ENCODE data around the gene LRP1B.
"Not testable (repeated sequence)": the region's sequence is repeated elsewhere in the genome, so short reads cannot be mapped to it uniquely, and the experiment has no call there.

The LRP1B gene

GRCh38 chr2:140354544-140354943 lies 1776.3 kb downstream of the LRP1B start:
- TF ChIP-seq CTCF (IDR thresholded peaks at IDR 0.05; ENCODE audit: low read depth, low read length, missing control alignments) = no peak
- no peak for DNase-seq (ENCODE audit: extremely low read depth, low read depth)
- H3K4me3 ChIP-seq (replicated peaks; ENCODE audit: low read depth, low read length) = no peak overlapping the region

GRCh38 chr2:140353541-140353940 lies 1777.3 kb downstream of the LRP1B start:
- no peak for DNase-seq (ENCODE audit: extremely low read depth, low read depth)
- H3K4me3 ChIP-seq (replicated peaks; ENCODE audit: low read depth, low read length) = no peak overlapping the region
- no peak for TF ChIP-seq CTCF (IDR thresholded peaks at IDR 0.05; ENCODE audit: low read depth, low read length, missing control alignments)

GRCh38 chr2:140351692-140352091 lies 1779.1 kb downstream of the LRP1B start:
- H3K4me3 ChIP-seq (replicated peaks; ENCODE audit: low read depth, low read length) = no peak overlapping the region
- DNase-seq (ENCODE audit: extremely low read depth, low read depth) = no peak
- no peak for TF ChIP-seq CTCF (IDR thresholded peaks at IDR 0.05; ENCODE audit: low read depth, low read length, missing control alignments)

GRCh38 chr2:140349695-140350094 lies 1781.1 kb downstream of the LRP1B start:
- no peak overlapping the region for H3K4me3 ChIP-seq (replicated peaks; ENCODE audit: low read depth, low read length)
- TF ChIP-seq CTCF (IDR thresholded peaks at IDR 0.05; ENCODE audit: low read depth, low read length, missing control alignments) = no peak
- DNase-seq (ENCODE audit: extremely low read depth, low read depth) = no peak

- no peak for TF ChIP-seq CTCF (IDR thresholded peaks at IDR 0.05; ENCODE audit: low read depth, low read length, missing control alignments)
- no peak for DNase-seq (ENCODE audit: extremely low read depth, low read depth)
- no peak overlapping the region for H3K4me3 ChIP-seq (replicated peaks; ENCODE audit: low read depth, low read length)
These were observed 1782.0 kb downstream of the LRP1B start for GRCh38 chr2:140348826-140349225.

GRCh38 chr2:140344838-140345237 lies 1786.0 kb downstream of the LRP1B start:
- no peak for TF ChIP-seq CTCF (IDR thresholded peaks at IDR 0.05; ENCODE audit: low read depth, low read length, missing control alignments)
- no peak overlapping the region for H3K4me3 ChIP-seq (replicated peaks; ENCODE audit: low read depth, low read length)
- DNase-seq (ENCODE audit: extremely low read depth, low read depth) = no peak

GRCh38 chr2:140344266-140344665 lies 1786.5 kb downstream of the LRP1B start:
- DNase-seq (ENCODE audit: extremely low read depth, low read depth) = not testable (repeated sequence)

More at GRCh38 chr2:140344266-140344665, 1786.5 kb downstream of the LRP1B start:
- H3K4me3 ChIP-seq (replicated peaks; ENCODE audit: low read depth, low read length) = not testable (repeated sequence)
